HEK293 (cell line): ENCODE results near the gene FSD1.

Experiments used
- CTCF ChIA-PET: fragments of 350-600 bp; formaldehyde crosslinking; extraction: SDS; loops from one replicate; lab custom pipeline; 2021; ENCODE audit warnings: antibody characterized with exemption; lab: Yijun Ruan, JAX
- POLR2A ChIA-PET: fragments of 300-600 bp; formaldehyde crosslinking; extraction: SDS; loops from one replicate; lab custom pipeline; 2020; ENCODE audit warnings: antibody characterized with exemption, inconsistent platforms; lab: Yijun Ruan, JAX
- H3K27ac ChIP-seq: fragments of 200-500 bp; sonication (Bioruptor generic); 2 replicates; pipeline ENCODE4 v1.5.1; 2014; ENCODE audit warnings: low read depth, low read length, control low read depth, inconsistent platforms; ENCODE audit errors: extremely low read depth
- H3K36me3 ChIP-seq, 2 experiments: fragments of 200-500 bp in 1 of 2; sonication (Bioruptor generic) in 1 of 2; 1 replicate in 1 of 2; 2 replicates in 1 of 2; pipeline ENCODE4 v1.5.1; 2014 to 2017; ENCODE audit warnings: inconsistent platforms in 2 of 2, low read length in 2 of 2; ENCODE audit not compliant: control insufficient read depth in 2 of 2, insufficient read depth in 1 of 2
- H3K4me1 ChIP-seq: fragments of 200-500 bp; sonication (Bioruptor generic); 2 replicates; pipeline ENCODE4 v1.5.1; 2014; ENCODE audit warnings: mild to moderate bottlenecking, low read length, inconsistent platforms; ENCODE audit not compliant: control insufficient read depth, insufficient read depth
- H3K4me3 ChIP-seq: 2 replicates; pipeline ENCODE4 v1.5.1; 2011; ENCODE audit warnings: low read depth, mild to moderate bottlenecking, control low read depth, low read length, moderate library complexity
- H3K9me3 ChIP-seq: fragments of 200-500 bp; sonication (Bioruptor generic); 2 replicates; pipeline ENCODE4 v1.5.1; 2014; ENCODE audit warnings: low read depth, low read length, inconsistent platforms; ENCODE audit not compliant: control insufficient read depth, insufficient read depth
- GFI1B ChIP-seq: fragments of 450-650 bp; formaldehyde crosslinking; IDR thresholded peaks from 2 replicates; pipeline ENCODE4 v1.5.1; 2016; ENCODE audit warnings: missing biosample characterization, missing genetic modification characterization
- MZF1 ChIP-seq: fragments of 450-650 bp; formaldehyde crosslinking; IDR thresholded peaks from 2 replicates; pipeline ENCODE4 v1.5.1; 2017; ENCODE audit warnings: missing biosample characterization, missing genetic modification characterization, borderline replicate concordance
- RBAK ChIP-seq: fragments of 450-650 bp; formaldehyde crosslinking; IDR thresholded peaks from 2 replicates; pipeline ENCODE4 v1.5.1; 2016; ENCODE audit warnings: missing biosample characterization, missing genetic modification characterization
- SP2 ChIP-seq: fragments of 450-650 bp; formaldehyde crosslinking; IDR thresholded peaks from 2 replicates; pipeline ENCODE4 v1.5.1; 2016; ENCODE audit warnings: missing biosample characterization, missing genetic modification characterization
- ZNF274 ChIP-seq, 2 experiments: fragments of 200-500 bp in 1 of 2; fragments of 450-650 bp in 1 of 2; sonication (Bioruptor generic) in 1 of 2; formaldehyde crosslinking in 1 of 2; IDR thresholded peaks; 2 replicates each; pipeline versions ENCODE4 v1.5.1 to v1.6.1; 2014 to 2016; ENCODE audit warnings: borderline replicate concordance in 1 of 2, inconsistent platforms in 1 of 2, low read length in 1 of 2, missing biosample characterization in 1 of 2, missing genetic modification characterization in 1 of 2
- ZNF302 ChIP-seq: fragments of 450-650 bp; formaldehyde crosslinking; IDR thresholded peaks from 2 replicates; pipeline ENCODE4 v1.5.1; 2016; ENCODE audit warnings: missing biosample characterization, missing genetic modification characterization, low read depth
- ZNF341 ChIP-seq: fragments of 450-650 bp; formaldehyde crosslinking; IDR thresholded peaks from 2 replicates; pipeline ENCODE4; 2016; ENCODE audit warnings: low read depth, missing biosample characterization, missing genetic modification characterization
- ZNF423 ChIP-seq: fragments of 450-650 bp; formaldehyde crosslinking; IDR thresholded peaks from 2 replicates; pipeline ENCODE4 v1.5.1; 2016; ENCODE audit warnings: missing biosample characterization, missing genetic modification characterization
- ZXDB ChIP-seq: fragments of 450-650 bp; formaldehyde crosslinking; IDR thresholded peaks from 2 replicates; pipeline ENCODE4 v1.5.1; 2016; ENCODE audit warnings: missing biosample characterization, missing genetic modification characterization
- TF ChIP-seq, protein P1 (sequence below): fragments of 450-650 bp; formaldehyde crosslinking; IDR thresholded peaks from 2 replicates; pipeline ENCODE4 v1.5.1; 2016; ENCODE audit warnings: missing biosample characterization, missing genetic modification characterization
- TF ChIP-seq, protein P2 (sequence below): fragments of 450-650 bp; formaldehyde crosslinking; IDR thresholded peaks from 2 replicates; pipeline ENCODE4 v1.5.1; 2017; ENCODE audit warnings: missing biosample characterization, missing genetic modification characterization
- TF ChIP-seq, protein P3 (sequence below): fragments of 450-650 bp; formaldehyde crosslinking; IDR thresholded peaks from 2 replicates; pipeline ENCODE4 v1.5.1; 2017; ENCODE audit warnings: missing biosample characterization, missing genetic modification characterization
- TF ChIP-seq, protein P4 (sequence below): fragments of 450-650 bp; formaldehyde crosslinking; IDR thresholded peaks from 2 replicates; pipeline ENCODE4 v1.5.1; 2016; ENCODE audit warnings: missing biosample characterization, missing genetic modification characterization

The FSD1 gene

DNA sequence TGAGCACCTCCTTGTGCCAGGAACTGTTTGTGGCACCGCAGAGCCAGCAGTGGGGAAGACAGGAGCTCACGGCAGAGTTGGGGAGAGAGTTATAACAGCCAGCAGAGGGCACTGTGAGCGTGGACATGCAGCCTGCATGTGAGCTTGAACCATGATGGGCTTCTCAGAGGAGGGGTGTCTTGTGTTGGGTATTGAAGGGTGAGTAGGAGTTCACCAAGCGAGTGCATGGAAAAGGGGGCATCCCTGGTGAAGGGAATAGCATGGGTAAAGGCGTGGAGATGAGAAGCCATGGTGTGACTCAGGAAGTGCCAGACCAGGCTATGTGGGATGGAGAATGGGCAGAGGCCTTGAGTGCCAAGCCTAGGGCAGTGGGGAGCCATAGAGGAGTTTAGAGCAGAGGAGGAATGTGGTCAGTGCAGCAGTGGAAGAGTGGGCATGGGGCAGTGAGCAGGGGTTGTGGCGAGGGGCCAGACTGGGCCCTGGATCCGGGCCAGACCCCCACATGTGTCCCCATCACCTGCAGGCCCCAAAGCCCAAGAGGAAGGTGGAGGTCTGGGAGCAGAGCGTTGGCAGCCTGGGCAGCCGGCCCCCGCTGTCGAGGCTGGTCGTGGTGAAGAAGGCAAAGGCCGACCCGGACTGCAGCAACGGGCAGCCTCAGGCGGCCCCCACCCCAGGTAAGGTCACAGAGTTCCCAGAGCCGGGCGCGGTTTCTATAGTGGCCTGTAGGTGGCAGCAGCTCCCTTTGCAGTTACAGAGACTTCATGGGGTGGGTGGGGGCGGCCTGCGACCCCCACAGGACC lies 37.1 kb upstream of the FSD1 start (continued):
- TF ChIP-seq, protein P1, sequence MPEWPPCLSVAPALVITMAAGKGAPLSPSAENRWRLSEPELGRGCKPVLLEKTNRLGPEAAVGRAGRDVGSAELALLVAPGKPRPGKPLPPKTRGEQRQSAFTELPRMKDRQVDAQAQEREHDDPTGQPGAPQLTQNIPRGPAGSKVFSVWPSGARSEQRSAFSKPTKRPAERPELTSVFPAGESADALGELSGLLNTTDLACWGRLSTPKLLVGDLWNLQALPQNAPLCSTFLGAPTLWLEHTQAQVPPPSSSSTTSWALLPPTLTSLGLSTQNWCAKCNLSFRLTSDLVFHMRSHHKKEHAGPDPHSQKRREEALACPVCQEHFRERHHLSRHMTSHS (tag by site-specific recombination): no peak
- TF ChIP-seq RBAK (tag by site-specific recombination) (no peak), ZNF274 (IDR thresholded peaks at IDR 0.05; ENCODE audit: low read length) (no peak), ZNF274 (tag by site-specific recombination; IDR thresholded peaks at IDR 0.05; ENCODE audit: borderline replicate concordance) (no peak), ZNF302 (no peak), GFI1B (tag by site-specific recombination) (no peak), ZNF423 (tag by site-specific recombination) (no peak), ZNF341 (peak; percentile 59; the same call in 1 of the 2 replicates), ZXDB (tag by site-specific recombination) (peak; percentile 43)
- TF ChIP-seq, protein P2, sequence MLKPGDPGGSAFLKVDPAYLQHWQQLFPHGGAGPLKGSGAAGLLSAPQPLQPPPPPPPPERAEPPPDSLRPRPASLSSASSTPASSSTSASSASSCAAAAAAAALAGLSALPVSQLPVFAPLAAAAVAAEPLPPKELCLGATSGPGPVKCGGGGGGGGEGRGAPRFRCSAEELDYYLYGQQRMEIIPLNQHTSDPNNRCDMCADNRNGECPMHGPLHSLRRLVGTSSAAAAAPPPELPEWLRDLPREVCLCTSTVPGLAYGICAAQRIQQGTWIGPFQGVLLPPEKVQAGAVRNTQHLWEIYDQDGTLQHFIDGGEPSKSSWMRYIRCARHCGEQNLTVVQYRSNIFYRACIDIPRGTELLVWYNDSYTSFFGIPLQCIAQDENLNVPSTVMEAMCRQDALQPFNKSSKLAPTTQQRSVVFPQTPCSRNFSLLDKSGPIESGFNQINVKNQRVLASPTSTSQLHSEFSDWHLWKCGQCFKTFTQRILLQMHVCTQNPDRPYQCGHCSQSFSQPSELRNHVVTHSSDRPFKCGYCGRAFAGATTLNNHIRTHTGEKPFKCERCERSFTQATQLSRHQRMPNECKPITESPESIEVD (tag by site-specific recombination): no peak
- TF ChIP-seq, protein P3, sequence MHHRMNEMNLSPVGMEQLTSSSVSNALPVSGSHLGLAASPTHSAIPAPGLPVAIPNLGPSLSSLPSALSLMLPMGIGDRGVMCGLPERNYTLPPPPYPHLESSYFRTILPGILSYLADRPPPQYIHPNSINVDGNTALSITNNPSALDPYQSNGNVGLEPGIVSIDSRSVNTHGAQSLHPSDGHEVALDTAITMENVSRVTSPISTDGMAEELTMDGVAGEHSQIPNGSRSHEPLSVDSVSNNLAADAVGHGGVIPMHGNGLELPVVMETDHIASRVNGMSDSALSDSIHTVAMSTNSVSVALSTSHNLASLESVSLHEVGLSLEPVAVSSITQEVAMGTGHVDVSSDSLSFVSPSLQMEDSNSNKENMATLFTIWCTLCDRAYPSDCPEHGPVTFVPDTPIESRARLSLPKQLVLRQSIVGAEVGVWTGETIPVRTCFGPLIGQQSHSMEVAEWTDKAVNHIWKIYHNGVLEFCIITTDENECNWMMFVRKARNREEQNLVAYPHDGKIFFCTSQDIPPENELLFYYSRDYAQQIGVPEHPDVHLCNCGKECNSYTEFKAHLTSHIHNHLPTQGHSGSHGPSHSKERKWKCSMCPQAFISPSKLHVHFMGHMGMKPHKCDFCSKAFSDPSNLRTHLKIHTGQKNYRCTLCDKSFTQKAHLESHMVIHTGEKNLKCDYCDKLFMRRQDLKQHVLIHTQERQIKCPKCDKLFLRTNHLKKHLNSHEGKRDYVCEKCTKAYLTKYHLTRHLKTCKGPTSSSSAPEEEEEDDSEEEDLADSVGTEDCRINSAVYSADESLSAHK (tag by site-specific recombination): no peak
- TF ChIP-seq, protein P4, sequence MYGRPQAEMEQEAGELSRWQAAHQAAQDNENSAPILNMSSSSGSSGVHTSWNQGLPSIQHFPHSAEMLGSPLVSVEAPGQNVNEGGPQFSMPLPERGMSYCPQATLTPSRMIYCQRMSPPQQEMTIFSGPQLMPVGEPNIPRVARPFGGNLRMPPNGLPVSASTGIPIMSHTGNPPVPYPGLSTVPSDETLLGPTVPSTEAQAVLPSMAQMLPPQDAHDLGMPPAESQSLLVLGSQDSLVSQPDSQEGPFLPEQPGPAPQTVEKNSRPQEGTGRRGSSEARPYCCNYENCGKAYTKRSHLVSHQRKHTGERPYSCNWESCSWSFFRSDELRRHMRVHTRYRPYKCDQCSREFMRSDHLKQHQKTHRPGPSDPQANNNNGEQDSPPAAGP: peak; percentile 37; the same call in 1 of the 2 replicates

DNA sequence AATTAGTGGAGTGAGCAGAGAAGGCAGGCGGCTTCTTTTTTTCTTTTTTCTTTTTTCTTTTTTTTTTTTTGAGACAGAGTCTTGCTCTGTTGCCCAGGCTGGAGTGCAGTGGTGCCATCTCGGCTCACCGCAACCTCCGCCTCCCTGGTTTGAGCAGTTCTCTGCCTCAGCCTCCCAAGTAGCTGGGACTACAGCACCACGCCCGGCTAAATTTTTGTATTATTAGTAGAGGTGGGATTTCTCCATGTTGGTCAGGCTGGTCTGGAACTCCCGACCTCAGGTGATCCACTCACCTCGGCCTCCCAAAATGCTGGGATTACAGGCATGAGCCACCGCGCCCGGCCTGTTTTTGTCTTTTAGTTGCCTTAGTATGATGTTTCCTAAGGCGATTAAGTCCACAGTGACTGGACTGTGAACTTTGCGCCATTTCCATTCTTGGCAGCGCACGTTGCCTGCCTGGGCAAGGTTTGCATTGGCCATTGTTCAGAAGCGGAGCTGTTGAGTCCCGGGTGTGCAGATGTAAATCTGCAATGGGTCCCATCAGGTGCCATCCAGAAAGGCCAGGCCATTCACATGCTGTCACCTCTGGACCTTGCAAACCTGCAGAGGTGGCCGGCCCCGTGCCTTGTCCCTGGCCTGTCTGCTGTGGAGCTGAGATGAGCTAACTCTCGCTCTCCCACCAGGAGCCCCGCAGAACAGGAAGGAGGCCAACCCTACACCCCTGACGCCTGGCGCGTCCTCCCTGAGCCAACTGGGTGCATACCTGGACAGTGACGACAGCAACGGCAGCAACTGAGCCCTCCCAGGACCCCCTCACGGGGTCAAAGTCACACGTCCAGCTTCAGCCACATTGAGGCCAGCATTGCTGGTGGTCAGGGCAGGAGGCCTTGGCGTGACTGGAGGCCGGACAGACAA lies 36.2 kb upstream of the FSD1 start:
- CTCF ChIA-PET: interaction anchor here (0.5 to 4.3 kb wide), 17 partner anchors 9 to 554 kb away, joined by 3 to 92 read pairs (median 9); partner anchors contain the start of genes CHAF1A, LRG1, MPND and SH3GL1
- no peak overlapping the region for H3K27ac ChIP-seq
- POLR2A ChIA-PET: interaction anchor here (0.6 to 1.4 kb wide), 7 partner anchors 47 to 257 kb away, joined by 3 to 11 read pairs (median 4); partner anchors contain the start of gene CHAF1A
- no peaks in the 10 kb centered on the region for H3K4me1 ChIP-seq
- H3K9me3 ChIP-seq: no peaks in the 10 kb centered on the region
- TF ChIP-seq MZF1 (tag by site-specific recombination) (no peak), SP2 (tag by site-specific recombination) (0 out of 2 replicates have a peak, but pooled peaks have one; percentile 4)
- H3K4me3 ChIP-seq: no peak overlapping the region
- peaks cover 13 to 29% of the 10 kb centered on the region in 2 experiments; a peak in 2 of 3 replicates for H3K36me3 ChIP-seq
